SK-N-SH (cell line): ENCODE results near the gene ERC2. TPM values are rescaled to one million over a fixed set of nuclear protein-coding genes. Genes with fewer than 3 reads are reported as not detected.

Experiments used
- CTCF ChIA-PET: fragments of 300-600, 350-600 bp; formaldehyde crosslinking; extraction: SDS; loops from one replicate; lab custom pipeline; 2021; lab: Yijun Ruan, JAX
- POLR2A ChIA-PET: fragments of 350-600 bp; sonication (Branson Sonifier 250); formaldehyde crosslinking; extraction: SDS; loops from one replicate; lab custom pipeline; 2020; ENCODE audit warnings: antibody characterized with exemption, inconsistent platforms; lab: Yijun Ruan, JAX
- DNase-seq: peaks from one replicate; pipeline ENCODE4 v3.0.0; 2012
- H2AFZ ChIP-seq: fragments of 200-600 bp; sonication (generic); 2 replicates; pipeline ENCODE4 v1.8.1; 2016; ENCODE audit warnings: antibody characterized with exemption, mild to moderate bottlenecking, low read depth
- H3F3A ChIP-seq: fragments of 200-600 bp; sonication (generic); replicated peaks from 2 replicates; pipeline ENCODE3; 2016; ENCODE audit warnings: antibody characterized with exemption, mild to moderate bottlenecking; ENCODE audit not compliant: insufficient read depth
- H3K27ac ChIP-seq, 2 experiments: fragments of 200-500 bp in 1 of 2; fragments of 200-600 bp in 1 of 2; sonication (Bioruptor generic) in 1 of 2; sonication (generic), shearing (Covaris generic) in 1 of 2; 2 replicates each; pipeline versions ENCODE4 v1.5.1 to v1.6.1; 2014 to 2016; ENCODE audit warnings: low read depth in 2 of 2, inconsistent platforms in 1 of 2, low read length in 1 of 2, mild to moderate bottlenecking in 1 of 2, mixed read lengths in 1 of 2
- H3K27me3 ChIP-seq: fragments of 200-600 bp; sonication (generic), shearing (Covaris generic); 2 replicates; pipeline ENCODE4 v1.6.1; 2016; ENCODE audit warnings: mixed run types; ENCODE audit not compliant: insufficient read depth
- H3K36me3 ChIP-seq, 2 experiments: fragments of 200-500 bp in 1 of 2; fragments of 200-600 bp in 1 of 2; sonication (Bioruptor generic) in 1 of 2; sonication (generic) in 1 of 2; replicated peaks in 1 of 2; 2 replicates each; pipeline versions ENCODE3 to v1.5.1; 2014 to 2016; ENCODE audit warnings: low read length in 1 of 2, mild to moderate bottlenecking in 1 of 2; ENCODE audit not compliant: insufficient read depth in 2 of 2, control insufficient read depth in 1 of 2
- H3K4me1 ChIP-seq, 2 experiments: fragments of 200-500 bp in 1 of 2; fragments of 200-600 bp in 1 of 2; sonication (Bioruptor generic) in 1 of 2; sonication (generic), shearing (Covaris generic) in 1 of 2; 2 replicates each; pipeline versions ENCODE4 v1.5.1 to v1.6.1; 2014 to 2016; ENCODE audit warnings: low read depth in 1 of 2, low read length in 1 of 2, mixed run types in 1 of 2; ENCODE audit not compliant: insufficient read depth in 2 of 2, control insufficient read depth in 1 of 2
- H3K4me2 ChIP-seq: fragments of 200-600 bp; sonication (generic), shearing (Covaris generic); 2 replicates; pipeline ENCODE4 v1.6.1; 2017; ENCODE audit warnings: mixed run types
- H3K4me3 ChIP-seq, 2 experiments: fragments of 200-500 bp in 1 of 2; fragments of 200-600 bp in 1 of 2; sonication (Bioruptor generic) in 1 of 2; sonication (generic), shearing (Covaris generic) in 1 of 2; 2 replicates each; pipeline versions ENCODE4 v1.5.1 to v1.8.1; 2014 to 2016; ENCODE audit warnings: low read depth in 2 of 2, inconsistent platforms in 1 of 2, low read length in 1 of 2, mild to moderate bottlenecking in 1 of 2, mixed read lengths in 1 of 2, moderate library complexity in 1 of 2
- H3K79me2 ChIP-seq: fragments of 200-600 bp; sonication (generic); 2 replicates; pipeline ENCODE4 v1.8.1; 2017; ENCODE audit warnings: mild to moderate bottlenecking; ENCODE audit not compliant: insufficient read depth
- H3K9ac ChIP-seq: fragments of 200-600 bp; sonication (generic); 2 replicates; pipeline ENCODE4 v1.6.1; 2017; ENCODE audit warnings: mixed run types
- H3K9me2 ChIP-seq: fragments of 200-600 bp; sonication (generic); 2 replicates; pipeline ENCODE4 v1.6.1; 2017; ENCODE audit warnings: mixed run types
- H3K9me3 ChIP-seq: fragments of 200-600 bp; sonication (generic); 2 replicates; pipeline ENCODE4 v1.6.1; 2017; ENCODE audit warnings: mixed run types, mild to moderate bottlenecking, moderate library complexity
- H4K20me1 ChIP-seq: fragments of 200-600 bp; sonication (generic); 2 replicates; pipeline ENCODE4 v1.6.1; 2017; ENCODE audit warnings: mild to moderate bottlenecking, mixed run types; ENCODE audit not compliant: insufficient read depth
- CTCF ChIP-seq: fragments of 200-600 bp; sonication (generic); IDR thresholded peaks from 2 replicates; pipeline ENCODE4 v1.6.1; 2017; ENCODE audit warnings: antibody characterized with exemption, mild to moderate bottlenecking, moderate library complexity
- IRF3 ChIP-seq: fragments of 150-350 bp; IDR thresholded peaks from 2 replicates; pipeline ENCODE4 v1.6.1; 2016; ENCODE audit warnings: mild to moderate bottlenecking, low read depth, low read length
- JUND ChIP-seq: IDR thresholded peaks from 2 replicates; pipeline ENCODE4 v1.4.0; 2012
- NFIC ChIP-seq: IDR thresholded peaks from 2 replicates; pipeline ENCODE4 v1.4.0; 2012; ENCODE audit warnings: borderline replicate concordance
- POLR2AphosphoS5 ChIP-seq: IDR thresholded peaks from 2 replicates; pipeline ENCODE4 v1.6.1; 2012; ENCODE audit warnings: low read depth, low read length
- RFX5 ChIP-seq: IDR thresholded peaks from 2 replicates; pipeline ENCODE4 v1.6.1; 2012; ENCODE audit warnings: mild to moderate bottlenecking, improper control_type of control experiment, low read length
- YY1 ChIP-seq: IDR thresholded peaks from 2 replicates; pipeline ENCODE4 v1.4.0; 2012; ENCODE audit warnings: low read depth, mild to moderate bottlenecking
- ZBTB33 ChIP-seq: IDR thresholded peaks from 2 replicates; pipeline ENCODE4 v1.4.0; 2012; ENCODE audit warnings: low read depth, borderline replicate concordance
- WGBS: methylation state at CpG from one replicate; pipeline ENCODE4 v1.1.6; 2017; ENCODE audit warnings: low lambda C conversion rate; 5-methylcytosine and 5-hydroxymethylcytosine counted together
- polyA plus RNA-seq, 3 experiments: library from polyadenylated mRNA; depleted of rRNA; stranded (reverse); fragments of >200 nt; gene quantifications; 2 replicates each; pipeline ENCODE4 v1.2.3, GENCODE V29; 2012
- TF ChIP-seq, protein P1 (sequence below): fragments of 150-350 bp; IDR thresholded peaks from 2 replicates; pipeline ENCODE4 v1.6.1; 2017; ENCODE audit warnings: antibody characterized with exemption, low read length, low read depth, borderline replicate concordance

Gene ERC2
- polyA plus RNA-seq, 1 of the 3 experiments (the other 2 are of a cell fraction), result 1.6 TPM

DNA sequence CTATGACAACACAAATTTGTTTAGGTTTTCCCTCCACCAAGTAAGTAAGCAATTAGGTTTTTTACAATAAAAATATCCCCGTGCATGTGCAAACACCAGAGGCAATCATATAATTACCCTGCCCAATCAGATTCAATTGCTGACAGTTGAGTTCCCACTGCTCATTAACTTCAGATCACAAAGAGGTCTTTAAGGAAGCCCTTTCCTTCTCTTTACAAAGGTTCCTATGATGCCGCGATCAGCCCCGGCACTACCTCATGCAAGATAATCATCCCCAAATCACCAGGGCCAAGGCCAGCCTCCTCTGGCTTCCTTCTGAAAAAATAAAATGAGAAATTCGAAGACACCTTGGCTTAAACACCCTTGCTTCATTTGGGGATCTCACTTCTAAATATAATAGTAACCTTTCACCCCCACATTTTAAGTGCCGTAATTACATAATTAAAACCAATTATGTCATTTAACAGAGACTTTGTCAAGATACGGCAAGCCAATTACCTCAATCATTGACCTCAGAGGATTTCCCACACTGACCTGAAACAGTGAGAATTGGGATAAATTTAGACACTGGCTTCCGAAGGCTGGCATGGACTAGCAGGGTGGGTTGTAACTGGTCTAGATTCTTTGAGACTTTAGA is 859.8 kb downstream of the ERC2 start (continued):
- TF ChIP-seq, protein P1, sequence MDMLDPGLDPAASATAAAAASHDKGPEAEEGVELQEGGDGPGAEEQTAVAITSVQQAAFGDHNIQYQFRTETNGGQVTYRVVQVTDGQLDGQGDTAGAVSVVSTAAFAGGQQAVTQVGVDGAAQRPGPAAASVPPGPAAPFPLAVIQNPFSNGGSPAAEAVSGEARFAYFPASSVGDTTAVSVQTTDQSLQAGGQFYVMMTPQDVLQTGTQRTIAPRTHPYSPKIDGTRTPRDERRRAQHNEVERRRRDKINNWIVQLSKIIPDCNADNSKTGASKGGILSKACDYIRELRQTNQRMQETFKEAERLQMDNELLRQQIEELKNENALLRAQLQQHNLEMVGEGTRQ, result no peak
- TF ChIP-seq IRF3 (no peak), YY1 (no peak)

GRCh38 chr3:55607844-55608243 is 860.4 kb downstream of the ERC2 start:
- Histone ChIP-seq H3K4me3 (no peak overlapping the region), H3K4me1 (no peaks in the 10 kb centered on the region; a peak in 1 of 4 replicates), H4K20me1 (no peaks in the 10 kb centered on the region), H3F3A (peaks cover 3% of the 10 kb centered on the region), H3K9me3 (no peaks in the 10 kb centered on the region), H3K36me3 (no peaks in the 10 kb centered on the region), H3K79me2 (no peaks in the 10 kb centered on the region), H3K9me2 (no peaks in the 10 kb centered on the region), H3K9ac (no peak overlapping the region), H3K4me2 (no peak overlapping the region), H3K27ac (no peak overlapping the region), H3K27me3 (no peaks in the 10 kb centered on the region), H2AFZ (no peak overlapping the region)
- DNase-seq, result no peak
- TF ChIP-seq YY1, result no peak
- TF ChIP-seq POLR2AphosphoS5, result no peak
- TF ChIP-seq JUND, result no peak
- TF ChIP-seq CTCF, result no peak
- TF ChIP-seq RFX5, result no peak
- TF ChIP-seq NFIC, result no peak
- no peak for TF ChIP-seq ZBTB33
- 73% methylated on average over 6 of the region's 6 CpGs for WGBS
- POLR2A ChIA-PET, result no interaction called here
- CTCF ChIA-PET, result no interaction called here
